ENCODE results near the gene KRT75.

The KRT75 gene

DNA sequence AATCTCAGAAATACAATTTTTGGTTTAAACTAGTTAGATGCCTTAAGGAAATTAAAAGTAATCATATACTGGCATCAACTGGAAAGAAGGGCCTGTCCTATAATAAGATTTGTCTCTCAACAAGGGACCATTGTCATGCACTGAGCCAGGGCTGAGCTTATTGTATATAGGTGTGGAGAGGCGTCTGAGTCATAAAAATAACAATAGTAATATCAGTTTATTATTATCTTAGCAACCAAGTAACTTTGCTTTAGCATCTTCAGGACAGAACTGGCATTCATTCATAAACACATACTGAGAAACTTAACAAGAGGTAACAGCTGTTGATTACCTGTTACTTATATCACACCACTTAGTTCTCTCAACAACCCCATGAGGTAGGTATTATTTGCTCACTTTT is 7.1 kb downstream of the KRT75 start:
- no peak overlapping the region for H3K4me3 ChIP-seq (replicated peaks; ENCODE audit: low read depth, low read length)
- no peak for DNase-seq (ENCODE audit: extremely low read depth, low read depth)
- TF ChIP-seq, protein P1, sequence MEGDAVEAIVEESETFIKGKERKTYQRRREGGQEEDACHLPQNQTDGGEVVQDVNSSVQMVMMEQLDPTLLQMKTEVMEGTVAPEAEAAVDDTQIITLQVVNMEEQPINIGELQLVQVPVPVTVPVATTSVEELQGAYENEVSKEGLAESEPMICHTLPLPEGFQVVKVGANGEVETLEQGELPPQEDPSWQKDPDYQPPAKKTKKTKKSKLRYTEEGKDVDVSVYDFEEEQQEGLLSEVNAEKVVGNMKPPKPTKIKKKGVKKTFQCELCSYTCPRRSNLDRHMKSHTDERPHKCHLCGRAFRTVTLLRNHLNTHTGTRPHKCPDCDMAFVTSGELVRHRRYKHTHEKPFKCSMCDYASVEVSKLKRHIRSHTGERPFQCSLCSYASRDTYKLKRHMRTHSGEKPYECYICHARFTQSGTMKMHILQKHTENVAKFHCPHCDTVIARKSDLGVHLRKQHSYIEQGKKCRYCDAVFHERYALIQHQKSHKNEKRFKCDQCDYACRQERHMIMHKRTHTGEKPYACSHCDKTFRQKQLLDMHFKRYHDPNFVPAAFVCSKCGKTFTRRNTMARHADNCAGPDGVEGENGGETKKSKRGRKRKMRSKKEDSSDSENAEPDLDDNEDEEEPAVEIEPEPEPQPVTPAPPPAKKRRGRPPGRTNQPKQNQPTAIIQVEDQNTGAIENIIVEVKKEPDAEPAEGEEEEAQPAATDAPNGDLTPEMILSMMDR (IDR thresholded peaks at IDR 0.05; ENCODE audit: low read depth, low read length, missing control alignments) = no peak

DNA sequence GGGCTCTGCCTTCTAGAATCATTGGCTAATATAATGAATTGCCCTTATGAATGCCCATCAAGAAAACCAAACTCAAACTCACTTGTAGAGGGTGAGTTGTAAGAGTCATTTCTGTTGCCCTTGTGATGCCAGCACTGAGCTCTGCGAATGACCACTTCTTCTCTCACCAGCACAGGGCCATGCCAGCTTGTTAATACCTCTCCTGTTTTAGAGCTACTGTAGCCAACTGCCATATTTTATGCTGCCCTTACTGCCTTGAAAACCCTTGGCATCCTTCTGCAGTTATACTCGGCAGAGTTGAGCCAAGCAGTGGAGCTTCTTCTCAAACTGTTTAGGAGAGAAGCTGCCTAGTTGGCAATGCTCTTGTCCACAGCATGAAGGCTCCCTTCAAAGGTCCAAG is 8.1 kb downstream of the KRT75 start:
- no peak overlapping the region for H3K4me3 ChIP-seq (replicated peaks; ENCODE audit: low read depth, low read length)
- TF ChIP-seq, protein P1 (IDR thresholded peaks at IDR 0.05; ENCODE audit: low read depth, low read length, missing control alignments) = no peak
- no peak for DNase-seq (ENCODE audit: extremely low read depth, low read depth)

DNA sequence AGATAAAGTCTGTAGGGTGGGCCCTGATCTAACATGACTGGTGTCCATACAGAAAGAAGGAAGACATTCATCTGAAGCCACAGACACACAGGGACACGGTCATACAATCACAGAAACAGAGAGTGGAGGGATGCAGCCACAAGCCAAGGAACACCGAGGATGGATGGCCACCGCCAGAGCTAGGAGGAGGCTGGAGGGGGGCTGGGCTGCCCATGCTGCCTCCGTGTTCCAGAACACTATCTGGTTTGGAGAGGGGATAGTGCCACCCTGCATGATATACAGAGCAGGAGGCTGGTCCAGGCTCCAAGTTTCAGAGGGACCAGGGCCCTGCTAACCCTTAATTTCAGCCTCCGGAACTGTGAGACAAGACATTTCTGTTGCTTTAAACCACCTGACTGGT is 8.7 kb downstream of the KRT75 start:
- no peak for DNase-seq (ENCODE audit: extremely low read depth, low read depth)
- H3K4me3 ChIP-seq (replicated peaks; ENCODE audit: low read depth, low read length) = no peak overlapping the region
- TF ChIP-seq, protein P1 (IDR thresholded peaks at IDR 0.05; ENCODE audit: low read depth, low read length, missing control alignments) = no peak

DNA sequence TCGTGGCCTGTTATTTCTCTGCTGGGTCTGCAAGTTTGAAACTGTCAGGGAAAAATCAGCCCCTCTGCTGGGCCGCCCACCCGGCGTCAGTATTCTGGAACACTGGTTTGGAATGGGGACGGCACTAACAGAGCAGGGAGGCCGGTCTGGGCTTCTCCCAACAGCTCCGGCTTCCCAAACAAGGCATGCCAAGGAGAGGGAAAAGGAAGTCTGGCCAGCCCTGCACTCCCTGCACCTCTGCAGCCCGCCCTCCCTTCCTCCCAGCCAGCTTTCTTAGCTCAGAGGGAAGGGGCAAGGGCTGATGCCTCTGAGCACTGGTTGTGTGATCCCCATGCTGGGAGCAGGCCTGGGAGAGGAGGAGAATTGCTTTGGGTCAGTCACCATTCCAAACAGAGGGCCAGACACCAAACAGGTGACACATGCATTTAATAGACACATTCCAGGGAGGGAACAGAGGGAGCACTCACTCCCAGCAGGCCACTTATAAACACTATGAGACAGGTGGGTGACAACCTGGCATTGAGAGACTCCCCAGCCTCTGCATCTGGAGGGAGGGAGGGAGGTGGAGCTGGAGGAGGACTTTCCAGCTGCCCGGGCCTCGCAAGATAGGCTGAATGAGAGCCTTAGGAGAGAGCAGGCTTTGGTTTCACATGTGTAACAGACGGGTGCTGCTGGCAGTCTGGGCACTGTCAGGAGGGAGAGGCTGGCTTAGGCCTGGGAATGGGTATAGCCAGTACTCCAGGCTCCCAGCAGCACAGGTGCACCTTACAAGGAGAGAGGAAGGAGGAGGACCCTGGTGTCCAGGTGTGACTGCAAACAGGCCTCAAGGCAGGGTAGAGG is 10.3 kb downstream of the KRT75 start:
- no peak for DNase-seq (ENCODE audit: extremely low read depth, low read depth)
- TF ChIP-seq, protein P1 (IDR thresholded peaks at IDR 0.05; ENCODE audit: low read depth, low read length, missing control alignments) = no peak
- H3K4me3 ChIP-seq (replicated peaks; ENCODE audit: low read depth, low read length) = no peak overlapping the region

DNA sequence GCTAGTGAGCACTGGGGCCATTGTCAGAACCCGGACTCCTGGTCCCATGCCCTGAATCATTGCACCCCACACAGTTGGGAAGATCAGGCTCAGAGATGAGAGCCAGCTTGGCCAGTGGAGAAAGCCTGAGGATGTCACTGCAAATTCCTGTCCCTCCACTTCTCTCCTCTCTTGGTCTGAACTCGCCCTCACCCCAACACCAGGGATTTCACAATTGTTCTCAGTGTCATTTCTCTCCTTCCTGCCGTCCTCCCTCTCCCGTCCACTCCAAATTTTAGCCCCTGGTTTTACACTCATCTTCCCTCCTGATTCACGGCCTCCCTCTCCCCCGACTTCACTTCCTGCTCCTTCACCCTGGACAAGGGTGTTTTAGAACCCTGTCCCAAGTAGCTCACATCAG is 11.1 kb downstream of the KRT75 start:
- TF ChIP-seq, protein P1 (IDR thresholded peaks at IDR 0.05; ENCODE audit: low read depth, low read length, missing control alignments) = no peak
- no peak overlapping the region for H3K4me3 ChIP-seq (replicated peaks; ENCODE audit: low read depth, low read length)
- no peak for DNase-seq (ENCODE audit: extremely low read depth, low read depth)

DNA sequence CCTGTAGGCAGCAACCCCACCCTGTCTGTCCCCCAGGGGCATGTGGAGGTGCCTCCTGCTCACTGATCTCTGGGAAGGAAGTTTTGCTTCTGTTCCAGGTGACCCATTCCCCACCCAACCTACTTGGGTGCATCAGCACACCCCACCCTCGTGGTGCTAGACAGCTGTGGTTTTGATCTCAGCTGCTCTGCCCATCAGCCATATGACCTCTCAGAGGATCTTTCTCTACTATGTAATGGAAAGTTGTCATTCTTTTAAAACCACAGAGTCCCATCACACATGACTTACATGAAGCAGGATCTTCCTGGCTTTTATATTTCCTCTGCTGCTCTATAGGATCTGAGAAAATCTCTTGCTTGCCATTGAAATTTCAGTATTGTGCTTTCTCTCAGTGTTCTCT is 14.5 kb downstream of the KRT75 start:
- no peak overlapping the region for H3K4me3 ChIP-seq (replicated peaks; ENCODE audit: low read depth, low read length)
- TF ChIP-seq, protein P1 (IDR thresholded peaks at IDR 0.05; ENCODE audit: low read depth, low read length, missing control alignments) = no peak
- DNase-seq (ENCODE audit: extremely low read depth, low read depth) = no peak

Measured in HFF-Myc (cell line).